ENCODE data around the gene CORO6.

The CORO6 gene

DNA sequence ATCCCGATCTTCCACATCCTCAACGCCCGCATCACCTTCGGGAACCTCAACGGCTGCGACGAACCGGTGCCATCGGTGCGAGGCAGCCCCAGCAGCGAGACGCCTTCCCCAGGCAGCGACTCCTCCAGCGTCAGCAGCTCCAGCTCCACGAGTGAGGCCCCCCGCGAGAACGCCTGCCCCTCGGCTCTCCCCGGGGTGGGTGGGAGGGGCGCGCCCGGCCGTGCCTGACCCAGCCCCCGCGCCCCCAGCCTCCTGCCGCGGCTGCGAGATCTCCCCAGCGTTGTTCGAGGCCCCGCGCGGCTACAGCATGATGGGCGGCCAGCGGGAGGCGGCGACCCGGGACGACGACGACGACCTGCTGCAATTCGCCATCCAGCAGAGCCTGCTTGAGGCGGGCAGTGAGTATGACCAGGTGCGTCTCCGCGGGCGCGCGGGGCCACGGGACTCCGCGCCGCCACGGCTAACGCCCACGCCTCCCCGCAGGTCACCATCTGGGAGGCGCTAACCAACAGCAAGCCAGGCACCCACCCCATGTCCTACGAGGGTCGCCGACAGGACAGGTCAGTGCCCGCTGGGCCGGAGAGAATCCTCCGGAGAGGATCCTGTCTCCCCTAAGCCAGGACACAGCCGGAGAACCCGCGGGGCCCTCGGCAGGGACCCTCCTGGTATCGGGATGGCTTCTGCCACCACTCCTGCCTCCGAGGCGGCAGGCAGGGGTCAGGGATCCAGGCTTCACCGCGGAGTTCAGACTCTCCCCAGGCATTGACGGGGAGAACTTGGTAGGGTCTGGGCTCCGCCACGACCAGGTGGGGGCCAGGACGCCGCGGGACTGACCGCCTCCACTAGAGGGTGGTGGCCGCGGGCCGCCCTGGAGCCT is 10.1 kb downstream of the CORO6 start:
- no peak for DNase-seq (ENCODE audit: low read depth)

DNA sequence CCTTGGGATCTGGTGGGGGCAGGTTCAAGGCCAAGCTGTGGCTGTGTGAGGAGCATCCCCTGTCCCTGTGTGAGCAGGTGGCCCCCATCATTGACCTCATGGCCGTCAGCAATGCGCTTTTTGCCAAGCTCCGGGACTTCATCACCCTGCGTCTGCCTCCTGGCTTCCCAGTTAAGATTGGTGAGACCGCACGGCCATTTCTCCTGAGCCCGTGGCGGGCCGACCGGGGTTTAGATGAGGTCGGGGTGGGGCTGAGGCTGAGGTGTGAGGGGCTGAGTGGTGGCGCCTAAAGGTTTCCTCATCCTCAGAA is 10.7 kb downstream of the CORO6 start:
- DNase-seq (ENCODE audit: low read depth) = no peak

DNA sequence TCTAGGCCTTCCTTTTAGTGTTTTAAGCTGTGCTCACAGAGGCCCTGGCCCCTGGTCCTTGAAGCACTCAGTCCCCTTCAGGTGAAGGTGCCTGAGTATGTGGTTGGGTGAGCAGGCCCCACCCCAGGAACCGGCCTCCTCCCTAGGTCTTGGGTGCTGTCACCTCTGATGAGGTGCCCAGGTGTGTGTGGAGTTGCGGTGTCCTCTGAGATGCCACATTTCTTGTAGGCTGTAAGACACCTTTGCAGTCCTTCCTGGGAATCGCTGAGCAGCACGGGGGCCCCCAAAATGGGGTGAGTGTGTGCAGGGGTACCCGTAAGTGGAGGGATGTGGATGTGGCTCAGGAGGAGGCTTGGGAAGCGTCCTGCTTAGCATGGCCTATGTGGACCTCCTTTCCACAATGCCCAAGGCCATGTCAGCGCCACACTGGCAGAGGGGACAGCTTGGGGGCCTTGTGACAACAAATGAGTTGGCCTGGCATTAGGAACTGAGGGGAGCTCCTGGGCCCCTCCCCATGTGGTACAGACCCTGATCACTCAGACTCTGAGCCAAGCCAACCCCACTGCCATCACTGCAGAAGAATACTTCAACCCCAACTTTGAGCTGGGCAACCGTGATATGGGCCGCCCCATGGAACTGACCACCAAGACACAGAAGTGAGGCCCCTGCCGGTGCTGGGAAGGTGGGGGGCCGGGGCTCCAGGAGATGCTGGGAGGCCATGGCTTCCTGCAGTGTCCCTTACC is 11.2 kb downstream of the CORO6 start:
- no peak for DNase-seq (ENCODE audit: low read depth)

DNA sequence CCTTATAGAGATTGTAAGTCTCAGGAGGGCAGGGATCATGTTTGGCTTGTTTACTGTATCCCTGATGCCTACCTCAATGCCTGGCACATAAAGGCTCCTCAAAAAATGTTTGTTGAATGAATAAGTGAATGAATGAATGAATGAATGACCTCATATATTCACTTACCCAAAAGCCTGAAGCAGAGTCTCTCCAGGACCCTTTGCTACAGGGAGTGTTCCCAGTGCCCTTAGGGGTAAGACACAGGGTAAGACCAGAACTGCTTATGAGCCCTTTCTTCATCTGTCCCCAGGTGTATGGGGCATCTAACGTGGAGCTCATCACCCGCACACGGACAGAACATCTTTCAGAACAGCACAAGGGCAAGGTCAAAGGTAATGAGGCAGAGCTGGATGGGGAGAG is 12.3 kb downstream of the CORO6 start:
- DNase-seq (ENCODE audit: low read depth) = no peak

DNA sequence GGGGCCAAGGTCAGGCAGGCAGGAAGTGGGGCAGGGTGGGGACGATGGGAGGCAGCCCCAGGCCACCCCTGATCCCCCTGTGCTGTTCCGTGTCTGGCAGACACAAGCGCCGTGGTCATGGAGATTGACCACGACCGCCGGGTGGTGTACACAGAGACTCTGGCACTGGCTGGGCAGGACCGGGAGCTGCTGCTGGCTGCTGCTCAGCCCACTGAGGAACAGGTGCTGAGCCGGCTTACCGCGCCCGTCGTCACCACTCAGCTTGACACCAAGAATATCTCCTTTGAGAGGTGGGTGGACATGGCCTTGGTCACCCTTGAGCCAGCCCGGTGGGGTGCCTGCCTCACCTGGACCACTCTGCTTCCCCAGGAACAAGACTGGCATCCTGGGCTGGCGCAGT is 13.7 kb downstream of the CORO6 start:
- no peak for DNase-seq (ENCODE audit: low read depth)

DNA sequence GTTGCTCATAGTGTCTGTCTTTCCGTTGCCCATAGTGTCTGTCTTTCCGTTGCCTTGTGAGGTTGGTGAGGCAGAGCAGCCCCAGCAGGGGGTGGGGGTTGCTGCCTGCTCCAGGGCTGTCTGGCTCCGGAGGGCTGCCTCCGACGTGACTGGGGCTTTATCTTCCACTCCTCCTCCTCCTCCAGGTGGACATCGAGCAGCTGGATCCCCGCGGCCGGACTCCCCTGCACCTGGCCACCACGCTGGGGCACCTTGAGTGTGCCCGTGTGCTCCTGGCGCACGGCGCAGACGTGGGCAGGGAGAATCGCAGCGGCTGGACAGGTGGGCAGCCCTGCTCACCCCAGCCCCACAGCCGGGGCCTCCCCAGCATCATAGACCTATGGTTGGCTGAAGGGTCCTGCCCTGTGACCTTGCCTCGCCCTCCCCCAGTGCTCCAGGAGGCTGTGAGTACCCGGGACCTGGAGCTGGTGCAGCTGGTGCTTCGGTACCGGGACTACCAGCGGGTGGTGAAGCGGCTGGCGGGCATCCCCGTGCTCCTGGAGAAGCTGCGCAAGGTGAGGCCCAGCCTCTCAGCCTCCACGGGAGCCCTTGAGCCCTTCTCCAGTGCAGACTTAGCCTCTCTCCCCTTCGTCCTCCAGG is 15.0 kb downstream of the CORO6 start:
- no peak for DNase-seq (ENCODE audit: low read depth)

DNA sequence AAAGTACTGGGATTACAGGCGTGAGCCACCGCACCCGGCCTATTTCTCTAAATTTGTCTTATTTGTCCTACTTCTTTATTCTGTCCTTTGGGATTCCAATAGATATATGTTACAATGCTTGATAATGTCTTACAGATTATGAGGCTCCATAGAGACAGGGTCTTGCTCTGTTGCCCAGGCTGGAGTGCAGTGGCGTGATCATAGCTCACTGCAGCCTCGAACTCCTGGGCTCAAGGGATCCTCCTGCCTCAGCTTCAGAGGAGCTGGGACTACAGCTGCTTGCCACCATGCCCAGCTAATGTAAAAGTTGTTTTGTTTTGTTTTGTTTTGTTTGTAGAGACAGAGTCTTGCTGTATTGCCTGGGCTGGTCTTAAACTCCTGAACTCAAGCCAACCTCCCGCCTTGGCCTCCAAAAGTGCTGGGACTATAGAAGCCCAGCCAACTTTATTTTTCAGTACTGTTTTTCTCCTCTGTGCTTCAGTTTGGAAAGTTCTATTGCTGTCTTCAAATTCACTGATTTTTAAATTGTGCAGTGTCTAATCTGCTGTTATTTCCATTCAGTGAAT is 19.5 kb downstream of the CORO6 start:
- DNase-seq (ENCODE audit: low read depth) = no peak

DNA sequence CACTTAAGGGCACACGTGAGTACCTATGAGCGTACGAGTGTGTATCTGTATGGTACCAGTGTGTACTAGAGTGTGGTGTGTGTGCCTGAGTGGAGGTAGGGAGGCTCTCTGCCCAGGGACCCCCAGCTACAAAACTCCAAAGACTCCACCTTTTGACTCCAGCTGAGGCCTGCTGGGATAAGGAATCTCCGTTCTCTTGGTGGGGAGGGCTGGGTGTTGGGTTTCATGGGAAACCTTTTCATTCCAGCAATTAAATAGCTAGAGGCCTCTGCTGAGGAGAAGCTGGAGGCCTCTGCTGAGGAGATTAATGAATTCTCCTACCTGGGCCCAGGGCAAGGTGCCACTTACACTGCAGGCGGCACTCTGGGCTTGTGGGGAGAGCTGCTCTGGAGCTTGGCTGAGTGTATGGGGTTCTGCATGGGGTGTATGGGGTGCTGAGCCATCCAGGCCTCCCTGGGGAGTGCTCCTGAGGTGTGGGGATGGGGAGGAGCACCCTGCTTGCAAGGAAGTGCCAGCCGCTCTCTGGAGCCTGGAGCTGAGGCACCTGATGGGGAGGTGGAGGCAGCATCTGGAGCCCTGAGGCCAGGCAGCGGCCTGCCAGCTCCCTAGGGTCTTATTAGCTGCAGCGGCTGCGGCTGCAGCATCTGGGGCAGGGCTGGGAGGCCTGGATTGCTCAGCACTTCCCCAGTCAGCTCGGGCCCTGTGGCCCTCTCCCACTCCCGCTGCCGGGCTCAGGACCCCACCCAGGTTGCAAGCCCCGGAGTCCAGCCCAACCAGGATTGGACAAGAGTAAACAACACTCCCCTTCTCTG is 25.1 kb downstream of the CORO6 start:
- DNase-seq (ENCODE audit: low read depth) = no peak

DNA sequence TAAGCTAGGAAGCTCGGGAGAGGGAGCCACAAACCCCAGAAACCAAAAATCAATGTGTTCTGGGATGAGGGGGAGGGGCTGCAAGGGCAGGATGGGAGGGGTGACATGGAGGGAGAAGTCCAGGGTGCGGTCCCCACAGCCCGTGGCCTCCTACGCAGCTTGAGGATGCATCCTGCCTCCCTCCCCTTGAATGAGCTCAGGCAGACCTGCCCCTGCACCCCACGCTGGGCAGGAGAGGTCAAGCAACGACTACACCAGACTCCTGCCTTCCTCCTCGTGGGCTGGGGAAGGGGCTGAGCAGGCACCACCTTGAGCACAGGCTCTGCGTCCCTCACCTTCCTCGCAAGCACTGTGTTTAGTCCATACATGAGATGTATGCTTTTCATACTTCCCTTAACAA is 25.9 kb downstream of the CORO6 start:
- DNase-seq (ENCODE audit: low read depth) = no peak

DNA sequence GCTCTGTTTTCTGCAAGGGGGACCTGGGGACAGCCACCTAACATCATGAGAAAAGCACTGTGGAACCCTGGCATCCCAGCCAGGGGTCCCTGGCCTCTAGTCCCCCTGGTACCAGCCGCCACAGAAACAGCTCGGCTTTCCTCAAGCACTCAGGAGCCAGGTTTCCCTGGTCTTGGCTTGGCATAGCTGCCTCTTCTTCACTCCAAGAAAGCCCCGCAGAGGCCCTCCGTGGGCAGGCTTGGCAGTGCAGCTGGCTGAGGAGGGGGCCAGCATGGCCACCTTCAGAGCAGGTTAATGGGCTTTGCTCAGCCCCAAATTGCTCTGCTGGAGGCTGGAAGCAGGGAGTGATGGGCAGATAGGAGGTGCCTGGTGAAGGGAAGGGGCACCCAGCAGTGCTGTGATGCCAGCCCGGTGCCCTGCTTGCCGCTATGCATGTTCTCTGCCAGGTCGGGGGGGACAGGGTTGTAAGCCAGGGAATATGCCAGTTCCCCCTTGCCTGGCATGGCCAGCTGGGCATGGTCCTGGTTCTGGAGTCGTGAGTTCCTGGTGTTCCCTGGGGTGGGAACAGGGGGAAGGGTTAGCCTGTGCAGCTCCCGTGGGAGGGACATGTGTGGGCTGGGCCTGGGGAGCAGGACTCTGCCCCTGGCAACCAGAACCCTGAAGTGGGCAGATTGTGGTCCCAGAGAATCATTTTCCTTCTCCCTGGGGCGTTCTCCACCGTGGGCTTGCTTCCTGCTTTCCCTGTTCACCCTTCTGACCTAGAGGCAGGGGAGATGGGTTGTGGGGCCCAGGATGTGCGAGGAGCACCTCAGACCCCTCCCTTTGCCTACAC is 26.6 kb downstream of the CORO6 start:
- DNase-seq (ENCODE audit: low read depth) = no peak

DNA sequence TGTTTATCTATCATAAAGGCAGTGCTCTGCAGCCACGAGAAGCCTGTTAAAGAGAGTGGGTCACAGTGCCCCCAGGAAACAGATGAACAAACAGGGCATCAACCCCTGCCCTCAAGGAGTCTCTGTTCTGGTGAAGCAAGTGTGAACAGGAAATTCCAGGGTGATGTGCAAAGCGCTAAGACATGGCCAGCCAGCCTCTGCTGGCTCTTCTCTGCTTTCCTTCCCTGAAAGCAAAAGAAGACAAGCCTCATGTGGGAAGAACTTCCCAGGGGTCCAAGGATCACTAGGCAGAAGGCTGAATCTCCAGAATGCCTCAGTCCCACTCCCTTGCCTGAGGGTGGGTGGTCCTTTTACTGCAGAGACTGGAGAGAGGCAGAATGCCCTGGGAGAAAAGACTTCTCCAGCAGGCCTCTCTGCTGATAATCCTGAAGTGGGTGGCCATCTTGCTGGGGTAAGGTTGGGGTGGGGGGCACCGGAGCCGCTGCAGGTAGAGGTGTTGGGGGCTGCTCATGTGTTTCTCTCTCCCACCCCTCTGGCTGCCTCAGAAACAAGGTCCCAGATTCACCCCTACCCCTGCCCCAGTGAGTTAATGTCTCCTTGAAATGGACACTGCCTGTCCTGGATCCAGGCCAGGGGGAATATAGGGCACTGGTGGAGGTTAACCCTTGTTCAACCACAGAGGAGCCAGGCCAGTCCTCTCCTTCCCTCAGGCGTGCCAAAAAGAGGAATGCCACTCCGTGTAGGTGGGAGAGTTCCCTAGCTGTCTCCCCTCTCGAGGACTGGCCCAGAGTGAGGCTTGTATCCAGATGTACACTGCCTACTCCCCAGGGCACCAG is 27.4 kb downstream of the CORO6 start:
- DNase-seq (ENCODE audit: low read depth) = no peak

DNA sequence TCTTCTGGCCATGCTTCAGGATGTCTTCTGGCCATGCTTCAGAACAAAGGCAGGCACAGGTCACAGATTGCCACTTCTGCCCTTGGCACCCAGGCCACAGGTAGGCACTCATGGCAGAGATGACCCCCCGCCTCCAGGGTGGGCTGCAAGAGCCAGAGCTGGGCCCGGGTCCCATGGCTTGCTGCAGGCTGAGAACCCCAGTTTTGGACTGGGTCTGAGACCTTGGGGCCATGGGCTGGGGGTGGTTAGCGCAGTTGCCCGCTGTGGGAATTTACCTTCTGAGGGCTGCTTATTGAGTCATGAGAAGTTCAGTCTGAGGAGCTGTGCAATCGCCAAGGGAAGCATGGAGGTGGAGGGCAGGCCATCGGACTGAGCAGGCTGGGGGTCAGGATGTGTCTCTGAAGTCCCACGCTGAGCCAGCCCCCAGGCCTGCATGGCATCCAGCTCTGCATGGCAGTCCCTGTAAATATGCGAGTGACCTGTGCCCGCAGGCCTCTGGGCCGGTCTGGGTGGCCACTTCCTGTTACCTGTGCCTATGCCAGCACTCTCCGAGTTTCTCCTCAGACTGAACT is 28.1 kb downstream of the CORO6 start:
- DNase-seq (ENCODE audit: low read depth) = no peak

DNA sequence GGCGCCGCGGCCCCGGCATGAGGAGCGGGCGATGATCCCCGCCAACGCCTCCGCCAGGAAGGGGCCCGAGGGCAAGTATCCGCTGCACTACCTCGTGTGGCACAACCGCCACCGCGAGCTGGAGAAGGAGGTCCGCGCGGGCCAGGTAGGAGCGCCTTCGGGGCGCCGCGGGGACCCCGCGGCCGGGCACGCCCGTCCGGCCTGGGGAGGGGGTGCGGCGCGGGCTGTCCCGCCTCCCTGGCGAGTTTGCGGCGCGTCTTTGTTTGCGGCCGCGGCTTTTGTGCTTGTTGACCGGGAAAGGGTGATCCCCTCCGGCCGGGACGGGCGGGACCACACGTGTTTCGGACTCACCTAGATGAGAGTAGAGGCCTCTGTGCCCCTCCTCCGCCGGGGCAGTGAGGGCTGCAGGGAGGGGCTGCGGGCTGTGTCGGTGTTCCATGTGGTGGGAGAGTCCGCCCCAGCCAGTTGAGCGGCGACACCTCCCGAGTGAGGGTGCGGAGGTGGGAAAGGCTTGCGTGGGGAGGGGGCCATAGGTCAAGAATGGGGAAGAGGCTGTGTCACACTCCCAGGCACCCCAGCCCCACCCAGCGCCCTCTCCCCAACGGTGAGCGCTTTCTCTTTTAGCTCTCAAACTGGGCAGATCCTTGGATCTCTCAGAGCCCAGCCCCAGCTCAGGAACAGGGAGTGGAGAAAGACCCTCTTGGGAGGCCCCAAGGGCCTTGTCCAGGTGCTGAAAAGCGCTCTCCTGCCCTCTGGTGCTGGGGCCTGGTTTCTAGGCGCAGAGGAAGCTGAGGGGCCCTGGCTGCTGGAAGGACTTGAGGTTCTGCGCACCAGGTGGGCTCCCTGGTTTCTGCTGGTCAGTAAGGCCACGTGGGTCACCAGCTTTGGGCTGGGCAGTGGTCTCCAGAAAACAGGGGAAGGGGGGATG is 28.9 kb downstream of the CORO6 start:
- DNase-seq (ENCODE audit: low read depth) = no peak

DNA sequence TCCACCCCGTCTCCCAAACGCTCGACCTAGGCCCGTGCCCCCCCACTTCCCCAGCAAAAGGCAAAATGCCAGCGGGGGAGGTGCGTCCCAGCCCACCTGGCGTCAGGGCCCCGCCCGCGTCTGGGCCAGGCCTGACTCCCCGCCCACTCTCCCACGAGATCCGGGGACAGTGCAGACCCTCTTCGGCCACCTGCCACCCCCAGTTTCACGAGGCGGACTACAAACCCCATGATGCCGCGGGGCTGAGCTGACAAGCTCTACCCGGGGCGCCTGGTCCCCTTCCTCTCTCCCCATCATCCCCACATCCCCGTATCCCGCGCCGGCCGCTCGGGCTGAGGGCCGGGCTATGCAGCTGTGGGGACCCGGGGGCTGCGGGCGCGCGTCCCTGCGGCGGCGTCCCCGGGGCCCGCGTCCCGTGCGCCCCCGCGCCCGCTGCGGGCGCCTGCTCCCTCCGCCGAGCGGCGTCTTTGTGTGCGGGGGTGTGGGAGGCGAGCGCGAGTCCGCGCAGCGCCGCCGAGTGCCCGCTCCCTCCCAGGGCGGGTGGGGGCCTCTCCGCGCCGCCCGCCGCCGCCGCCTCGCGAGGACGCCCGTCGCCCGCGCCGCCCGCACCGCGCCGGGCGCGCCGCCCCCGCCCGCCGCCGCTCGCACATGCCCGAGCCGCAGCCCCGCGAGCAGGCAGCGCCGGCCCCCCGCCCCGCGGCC is 29.7 kb downstream of the CORO6 start, which contains the start of gene ANKRD13B:
ANKRD13B (plus strand) TSS at position 283 of the 702 bp plus-strand sequence. CDS start 490 bp downstream, outside the sequence.
- no peak for DNase-seq (ENCODE audit: low read depth)

DNA sequence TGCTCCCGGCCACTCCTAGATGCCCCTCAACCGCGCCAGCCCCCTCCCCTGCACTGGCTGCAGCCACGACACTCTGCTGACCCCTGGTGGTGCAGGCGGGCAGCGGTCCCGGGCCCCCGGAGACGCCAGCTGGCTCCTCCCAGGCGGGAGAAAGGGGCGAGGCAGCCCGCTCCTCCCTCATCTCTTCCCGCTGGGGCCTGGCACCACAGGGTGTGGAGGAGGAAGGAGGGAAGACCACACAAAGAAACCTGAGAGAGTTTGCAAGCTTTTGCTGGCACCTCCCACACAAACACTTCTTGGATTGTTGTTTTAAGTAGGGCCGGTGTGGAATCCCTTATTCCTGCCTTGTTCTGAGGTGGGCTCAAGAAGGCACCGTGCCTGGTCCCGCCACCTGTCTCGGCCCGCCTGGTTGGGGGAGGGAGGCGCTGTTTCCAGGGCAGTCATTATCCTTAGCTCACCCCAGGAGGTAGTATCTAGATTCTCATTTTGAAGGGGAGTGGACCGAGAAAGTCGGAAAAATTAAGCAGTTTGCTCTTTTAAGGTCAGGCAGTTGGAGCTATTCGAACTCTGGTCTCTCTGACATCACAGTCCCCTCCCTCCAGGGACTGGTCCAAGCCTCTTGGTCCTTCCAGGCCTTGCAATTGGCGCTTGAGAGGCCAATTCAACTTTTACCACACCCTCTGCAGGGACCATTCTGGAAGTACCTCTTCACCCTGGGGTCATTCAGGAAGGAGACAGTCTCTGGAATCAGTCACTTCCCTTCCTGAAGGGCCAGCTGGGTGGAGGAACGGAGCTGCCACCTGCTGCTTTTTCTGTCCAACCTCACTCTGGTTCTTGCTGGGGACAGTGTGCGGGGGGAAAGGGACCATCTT is 30.7 kb downstream of the CORO6 start:
- DNase-seq (ENCODE audit: low read depth) = no peak

DNA sequence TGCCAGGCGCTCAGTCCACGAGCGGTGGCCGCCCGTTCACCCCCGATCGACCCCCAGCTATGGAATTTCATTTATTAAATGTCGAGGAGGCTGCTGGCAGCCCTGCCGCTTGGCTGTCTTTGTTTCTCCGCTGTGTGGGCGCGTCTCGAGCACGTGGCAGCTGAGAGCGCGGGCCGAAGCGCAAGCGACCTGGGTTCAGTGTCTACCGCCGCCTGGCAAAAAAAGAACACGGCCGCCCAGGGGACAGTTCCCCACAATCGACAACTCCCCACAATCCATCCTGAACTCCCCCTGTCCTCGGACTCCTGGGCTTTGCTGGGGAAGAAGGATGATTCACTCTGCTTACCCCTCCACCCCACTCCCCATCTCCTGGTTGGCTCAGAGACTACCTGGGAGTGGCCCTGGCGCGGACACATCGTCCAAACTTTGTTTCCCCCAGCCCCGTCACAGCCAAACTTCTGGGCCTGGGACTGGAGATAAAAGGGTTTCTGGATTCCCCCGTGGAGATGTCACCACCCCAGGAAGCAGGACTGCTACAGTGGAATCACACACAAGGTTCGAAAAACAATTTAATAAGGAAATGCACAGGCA is 31.5 kb downstream of the CORO6 start:
- DNase-seq (ENCODE audit: low read depth) = no peak
